Raji (cell line): Measurements from ENCODE around the gene TAF11L12.
"Not testable (repeated sequence)": the region's sequence is repeated elsewhere in the genome, so short reads cannot be mapped to it uniquely, and the experiment has no call there.

ENCODE experiments used
- POLR2A ChIP-seq: IDR thresholded peaks from 2 replicates; pipeline ENCODE4 v1.6.1; 2011; ENCODE audit warnings: low read depth, low read length, control low read depth; ENCODE audit not compliant: insufficient read depth

Gene TAF11L12

DNA sequence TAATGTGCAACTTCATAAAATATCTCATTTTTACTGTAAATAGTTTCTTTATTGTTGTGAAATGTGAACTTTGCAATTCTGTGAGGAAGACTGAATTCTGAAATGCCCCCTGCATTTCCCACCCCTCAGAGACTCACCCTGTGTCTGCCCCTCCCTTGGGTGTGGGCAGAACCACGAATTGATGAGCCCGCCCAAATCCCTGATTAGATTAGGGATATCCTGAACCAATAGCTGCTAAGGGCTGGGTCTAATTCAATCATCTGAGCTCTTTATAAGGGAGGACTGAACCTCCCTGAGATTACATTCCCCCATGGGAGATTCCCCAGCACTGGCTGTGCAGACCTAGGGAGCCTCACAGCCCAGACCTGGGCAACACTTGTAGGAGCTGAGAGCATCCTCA lies at the start of gene TAF11L12:
TSS of gene TAF11L12 (plus strand) at position 301 of the 400 bp plus-strand sequence.
- not testable (repeated sequence) for TF ChIP-seq POLR2A

DNA sequence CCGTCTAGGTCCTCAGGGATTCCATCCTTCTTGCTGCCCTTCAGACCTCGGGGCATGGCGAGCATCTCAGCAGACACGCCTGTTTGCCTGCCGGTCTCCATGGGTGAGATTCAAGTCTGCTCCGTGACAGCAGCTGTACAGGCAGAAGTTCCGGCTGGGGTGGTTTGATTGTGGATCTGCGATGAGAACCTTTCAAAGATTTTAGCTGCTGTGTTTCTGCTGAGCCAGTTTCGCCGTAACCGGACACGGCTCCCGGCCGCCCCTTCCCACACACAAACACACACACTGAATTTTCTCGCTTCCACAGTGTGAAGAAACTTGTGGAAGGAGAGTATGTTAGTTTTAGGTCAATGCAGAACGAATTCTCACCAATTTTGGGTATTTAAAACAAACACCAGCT lies 24.5 kb upstream of the TAF11L12 start, which contains the start of gene TAF11L7:
TSS of gene TAF11L7 (minus strand) at position 101 of the 400 bp plus-strand sequence.
- TF ChIP-seq POLR2A, result not testable (repeated sequence)

DNA sequence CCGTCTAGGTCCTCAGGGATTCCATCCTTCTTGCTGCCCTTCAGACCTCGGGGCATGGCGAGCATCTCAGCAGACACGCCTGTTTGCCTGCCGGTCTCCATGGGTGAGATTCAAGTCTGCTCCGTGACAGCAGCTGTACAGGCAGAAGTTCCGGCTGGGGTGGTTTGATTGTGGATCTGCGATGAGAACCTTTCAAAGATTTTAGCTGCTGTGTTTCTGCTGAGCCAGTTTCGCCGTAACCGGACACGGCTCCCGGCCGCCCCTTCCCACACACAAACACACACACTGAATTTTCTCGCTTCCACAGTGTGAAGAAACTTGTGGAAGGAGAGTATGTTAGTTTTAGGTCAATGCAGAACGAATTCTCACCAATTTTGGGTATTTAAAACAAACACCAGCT lies 19.3 kb upstream of the TAF11L12 start, which contains the start of gene TAF11L8:
TSS of gene TAF11L8 (minus strand) at position 101 of the 400 bp plus-strand sequence.
- not testable (repeated sequence) for TF ChIP-seq POLR2A

DNA sequence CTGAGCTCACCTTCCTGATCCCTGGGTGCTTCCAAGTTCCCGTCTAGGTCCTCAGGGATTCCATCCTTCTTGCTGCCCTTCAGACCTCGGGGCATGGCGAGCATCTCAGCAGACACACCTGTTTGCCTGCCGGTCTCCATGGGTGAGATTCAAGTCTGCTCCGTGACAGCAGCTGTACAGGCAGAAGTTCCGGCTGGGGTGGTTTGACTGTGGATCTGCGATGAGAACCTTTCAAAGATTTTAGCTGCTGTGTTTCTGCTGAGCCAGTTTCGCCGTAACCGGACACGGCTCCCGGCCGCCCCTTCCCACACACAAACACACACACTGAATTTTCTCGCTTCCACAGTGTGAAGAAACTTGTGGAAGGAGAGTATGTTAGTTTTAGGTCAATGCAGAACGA lies 15.9 kb upstream of the TAF11L12 start, which contains the start of gene TAF11L9:
TSS of gene TAF11L9 (minus strand) at position 140 of the 400 bp plus-strand sequence.
- not testable (repeated sequence) for TF ChIP-seq POLR2A

DNA sequence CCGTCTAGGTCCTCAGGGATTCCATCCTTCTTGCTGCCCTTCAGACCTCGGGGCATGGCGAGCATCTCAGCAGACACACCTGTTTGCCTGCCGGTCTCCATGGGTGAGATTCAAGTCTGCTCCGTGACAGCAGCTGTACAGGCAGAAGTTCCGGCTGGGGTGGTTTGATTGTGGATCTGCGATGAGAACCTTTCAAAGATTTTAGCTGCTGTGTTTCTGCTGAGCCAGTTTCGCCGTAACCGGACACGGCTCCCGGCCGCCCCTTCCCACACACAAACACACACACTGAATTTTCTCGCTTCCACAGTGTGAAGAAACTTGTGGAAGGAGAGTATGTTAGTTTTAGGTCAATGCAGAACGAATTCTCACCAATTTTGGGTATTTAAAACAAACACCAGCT lies 12.5 kb upstream of the TAF11L12 start, which contains the start of gene TAF11L10:
TSS of gene TAF11L10 (minus strand) at position 101 of the 400 bp plus-strand sequence.
- TF ChIP-seq POLR2A, result not testable (repeated sequence)

DNA sequence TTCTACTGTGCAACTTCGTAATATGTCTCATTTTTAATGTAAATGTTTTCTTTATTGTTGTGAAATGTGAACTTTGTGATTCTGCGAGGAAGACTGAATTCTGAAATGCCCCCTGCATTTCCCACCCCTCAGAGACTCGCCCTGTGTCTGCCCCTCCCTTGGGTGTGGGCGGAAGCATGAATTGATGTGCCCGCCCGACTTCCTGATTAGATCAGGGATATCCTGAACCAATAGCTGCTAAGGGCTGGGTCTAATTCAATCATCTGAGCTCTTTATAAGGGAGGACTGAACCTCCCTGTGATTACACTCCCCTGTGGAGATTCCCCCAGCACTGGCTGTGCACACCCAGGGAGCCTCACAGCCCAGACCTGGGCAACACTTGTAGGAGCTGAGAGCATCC lies 6.3 kb upstream of the TAF11L12 start, which contains the start of gene TAF11L11:
TSS of gene TAF11L11 (plus strand) at position 304 of the 400 bp plus-strand sequence.
- not testable (repeated sequence) for TF ChIP-seq POLR2A

DNA sequence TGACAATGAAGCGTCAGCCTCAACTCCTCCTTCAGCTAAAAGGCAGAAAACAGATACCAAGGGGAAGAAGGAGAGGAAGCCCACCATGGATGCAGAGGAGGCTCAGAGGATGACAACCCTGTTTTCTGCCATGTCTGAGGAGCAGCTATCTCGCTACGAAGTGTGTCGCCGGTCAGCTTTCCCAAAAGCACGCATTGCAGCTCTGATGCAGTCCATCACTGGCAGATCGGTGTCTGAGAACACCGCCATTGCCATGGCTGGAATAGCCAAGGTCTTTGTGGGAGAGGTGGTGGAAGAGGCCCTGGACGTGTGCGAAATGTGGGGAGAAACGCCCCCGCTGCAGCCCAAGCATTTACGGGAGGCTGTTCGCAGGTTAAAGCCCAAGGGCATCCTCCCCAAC lies 5.2 kb upstream of the TAF11L12 start:
- no peak for TF ChIP-seq POLR2A

DNA sequence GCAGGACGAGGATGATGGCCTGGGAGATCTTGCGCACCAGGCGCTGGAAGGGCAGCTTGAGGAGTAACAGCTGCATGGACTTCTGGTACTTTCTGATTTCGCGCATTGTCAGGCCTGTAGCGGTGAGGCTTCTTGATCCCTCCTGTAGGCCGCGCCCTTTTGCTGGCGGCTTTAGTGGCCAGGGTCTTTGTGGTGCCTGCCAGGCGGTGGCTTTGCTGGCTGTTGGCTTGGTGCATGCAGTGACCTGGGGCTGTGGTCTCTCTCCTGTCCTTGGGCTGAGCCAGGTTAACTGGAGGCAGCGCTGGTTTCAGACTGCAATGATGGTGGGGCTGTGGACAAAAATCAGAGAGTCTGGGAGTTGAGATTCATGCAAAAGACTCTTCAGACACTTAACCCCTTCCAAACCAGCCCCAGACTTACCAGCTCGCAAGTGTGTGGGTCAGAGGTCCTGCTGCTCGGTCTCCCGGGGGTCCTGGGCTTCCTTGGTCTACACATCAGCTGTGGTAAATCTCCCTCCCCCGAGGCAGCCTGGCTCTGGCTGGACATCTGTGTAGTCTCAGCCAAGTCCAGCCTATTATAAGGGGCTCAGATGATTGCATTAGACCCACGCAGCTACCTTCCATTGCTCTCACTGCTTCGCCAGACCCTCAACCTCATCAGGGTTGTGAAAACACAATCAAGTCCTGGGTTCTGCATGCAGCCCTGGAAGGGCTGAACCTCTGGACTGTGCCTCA lies 4.8 kb downstream of the TAF11L12 start:
- no peak for TF ChIP-seq POLR2A

DNA sequence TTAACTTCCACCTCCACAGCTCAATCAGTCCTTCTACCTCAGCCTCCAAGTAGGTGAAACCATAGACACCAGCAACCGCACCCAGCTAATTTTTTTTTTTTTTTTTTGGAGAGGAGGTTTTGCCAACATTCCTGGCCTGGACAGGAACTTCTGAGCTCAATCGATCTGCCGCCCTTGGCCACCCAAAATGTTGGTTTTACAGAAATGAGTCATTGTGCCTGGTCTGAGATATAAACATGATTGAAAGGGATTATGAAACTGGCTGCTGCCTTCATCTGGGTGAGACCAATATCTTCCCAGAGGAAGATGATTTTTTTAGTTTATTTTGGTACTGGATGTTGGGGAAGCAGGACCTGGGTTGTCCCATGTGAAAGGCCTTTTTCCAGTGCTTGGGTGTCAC lies 9.2 kb downstream of the TAF11L12 start:
- TF ChIP-seq POLR2A, result no peak

DNA sequence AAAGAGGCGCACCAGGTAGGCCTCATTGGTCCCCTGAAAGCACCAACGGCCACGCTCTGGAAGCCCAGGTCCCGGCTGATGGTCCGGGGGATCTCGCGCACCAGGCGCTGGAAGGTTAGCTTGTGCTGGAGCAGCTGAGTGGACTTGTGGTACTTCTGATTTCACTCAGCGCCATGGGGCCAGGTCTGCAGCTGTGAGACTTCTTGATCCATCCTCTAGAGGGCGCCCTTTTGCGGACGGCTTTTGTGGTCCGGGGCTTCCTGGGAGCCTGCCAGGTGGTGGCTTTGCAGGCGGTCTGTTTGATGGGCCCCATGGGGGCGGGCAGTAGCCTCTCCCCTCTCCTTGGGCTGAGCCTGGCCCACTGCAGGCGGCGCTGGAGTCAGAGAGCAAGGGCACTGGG lies 10.4 kb downstream of the TAF11L12 start:
- TF ChIP-seq POLR2A, result no peak

DNA sequence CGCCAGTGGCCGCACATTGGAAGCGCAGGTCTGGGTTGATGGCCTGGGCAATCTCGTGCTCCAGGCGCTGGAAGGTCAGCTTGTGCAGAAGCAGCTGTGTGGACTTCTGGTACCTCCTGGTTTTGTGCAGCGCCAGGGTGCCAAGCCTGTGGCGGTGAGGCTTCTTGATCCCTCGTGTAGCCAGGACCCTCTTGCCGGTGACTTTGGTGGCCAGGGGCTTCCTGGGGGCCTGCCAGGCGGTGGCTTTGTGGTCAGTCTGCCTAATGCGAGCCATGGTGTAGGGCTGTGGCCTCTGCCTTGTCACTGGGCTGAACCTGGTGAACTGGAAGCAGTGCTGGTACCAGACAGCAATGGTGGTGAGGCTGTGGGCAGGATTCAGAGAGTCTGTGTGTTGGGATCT lies 15.5 kb downstream of the TAF11L12 start:
- no peak for TF ChIP-seq POLR2A

DNA sequence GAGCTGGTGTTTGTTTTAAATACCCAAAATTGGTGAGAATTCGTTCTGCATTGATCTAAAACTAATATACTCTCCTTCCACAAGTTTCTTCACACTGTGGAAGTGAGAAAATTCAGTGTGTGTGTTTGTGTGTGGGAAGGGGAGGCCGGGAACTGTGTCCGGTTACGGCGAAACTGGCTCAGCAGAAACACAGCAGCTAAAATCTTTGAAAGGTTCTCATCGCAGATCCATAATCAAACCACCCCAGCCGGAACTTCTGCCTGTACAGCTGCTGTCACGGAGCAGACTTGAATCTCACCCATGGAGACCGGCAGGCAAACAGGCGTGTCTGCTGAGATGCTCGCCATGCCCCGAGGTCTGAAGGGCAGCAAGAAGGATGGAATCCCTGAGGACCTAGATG lies 21.6 kb downstream of the TAF11L12 start, which contains the start of gene TAF11L13:
TSS of gene TAF11L13 (plus strand) at position 301 of the 400 bp plus-strand sequence.
- TF ChIP-seq POLR2A, result not testable (repeated sequence)

DNA sequence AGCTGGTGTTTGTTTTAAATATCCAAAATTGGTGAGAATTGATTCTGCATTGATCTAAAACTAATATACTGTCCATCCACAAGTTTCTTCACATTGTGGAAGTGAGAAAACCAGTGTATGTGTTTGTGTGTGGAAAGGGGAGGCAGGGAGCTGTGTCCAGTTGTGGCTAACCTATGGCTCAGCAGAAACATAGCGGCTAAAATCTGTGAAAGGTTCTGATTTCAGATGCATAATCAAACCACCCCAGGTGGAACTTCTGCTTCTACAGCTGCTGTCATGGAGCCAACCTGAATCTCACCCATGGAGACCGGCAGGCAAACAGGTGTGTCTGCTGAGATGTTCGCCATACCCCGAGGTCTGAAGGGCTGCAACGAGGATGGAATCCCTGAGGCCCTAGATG lies 24.0 kb downstream of the TAF11L12 start, which contains the start of gene TAF11L14:
TSS of gene TAF11L14 (plus strand) at position 301 of the 400 bp plus-strand sequence.
- TF ChIP-seq POLR2A, result no peak

DNA sequence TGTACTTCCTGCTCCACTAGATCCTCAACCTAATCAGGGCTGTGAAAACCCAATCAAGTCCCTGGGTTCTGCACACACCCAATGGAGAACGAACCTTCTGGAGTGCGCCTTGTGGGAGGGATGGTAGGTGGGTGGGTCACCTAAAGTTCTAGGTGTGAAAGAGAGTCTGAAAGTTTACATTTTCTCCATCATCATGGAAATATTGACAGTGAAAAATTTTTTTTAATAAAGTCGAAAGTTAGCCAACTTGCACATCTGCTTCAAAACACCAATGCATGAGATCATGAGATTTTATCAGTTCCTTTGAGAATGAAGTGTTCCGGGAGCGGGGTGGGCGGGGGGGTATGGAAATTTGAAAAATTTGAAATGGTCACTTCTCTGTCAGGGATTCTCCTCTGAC lies 45.7 kb downstream of the TAF11L12 start:
- TF ChIP-seq POLR2A, result no peak
